Heart left ventricle (tissue), 16 donors: Measurements from ENCODE around the gene TCF7. TPM values are rescaled to one million over a fixed set of nuclear protein-coding genes. Genes with fewer than 3 reads are reported as not detected.

Source experiments
- ATAC-seq, 4 donors: fragments of 200-7000 bp; cut with Tn5 transposase; one replicate each; pipeline ENCODE4 v1.9.1; 2020 to 2022; ENCODE audit warnings: moderate library complexity in 4 of 4, mild to moderate bottlenecking in 3 of 4, moderate number of reproducible peaks in 1 of 4
- DNase-seq, 5 donors: peaks; one replicate each; pipeline ENCODE4 v3.0.0-alpha.2; 2020
- H3K27ac ChIP-seq, 12 donors: fragments of 200-600 bp; sonication (generic) in 4 of 12; one replicate each; pipeline versions ENCODE4 v1.5.0 to v1.8.0; 2016 to 2022; ENCODE audit warnings: mild to moderate bottlenecking in 2 of 12
- H3K27me3 ChIP-seq, 9 donors: fragments of 200-600 bp; sonication (generic) in 2 of 9; one replicate each; pipeline versions ENCODE4 v1.5.1 to v1.8.0; 2016 to 2022; ENCODE audit warnings: mild to moderate bottlenecking in 3 of 9
- H3K36me3 ChIP-seq, 9 donors: fragments of 200-600 bp; sonication (generic) in 2 of 9; one replicate each; pipeline versions ENCODE4 v1.5.0 to v1.8.0; 2018 to 2022; ENCODE audit warnings: mild to moderate bottlenecking in 2 of 9
- H3K4me1 ChIP-seq, 12 donors: fragments of 200-600 bp; sonication (generic) in 4 of 12; one replicate each; pipeline versions ENCODE4 v1.5.0 to v1.8.0; 2016 to 2022; ENCODE audit warnings: mild to moderate bottlenecking in 3 of 12
- H3K4me3 ChIP-seq, 12 donors: fragments of 200-600 bp; sonication (generic) in 4 of 12; one replicate each; pipeline versions ENCODE4 v1.5.0 to v1.8.0; 2017 to 2022; ENCODE audit warnings: mild to moderate bottlenecking in 9 of 12, moderate library complexity in 4 of 12
- H3K9me3 ChIP-seq, 12 donors: fragments of 200-600 bp; sonication (generic) in 4 of 12; one replicate each; pipeline versions ENCODE4 v1.5.0 to v1.8.0; 2016 to 2022; ENCODE audit warnings: mild to moderate bottlenecking in 1 of 12
- POLR2A ChIP-seq, 2 donors: fragments of 450-650 bp; IDR thresholded peaks; one replicate each; pipeline ENCODE4 v1.6.1; 2017; ENCODE audit warnings: antibody characterized with exemption in 2 of 2, mild to moderate bottlenecking in 2 of 2, moderate library complexity in 2 of 2
- WGBS, 4 donors: extraction: QIAGEN DNeasy Blood & Tissue Kit in 2 of 4; methylation state at CpG; one replicate each; pipeline versions ENCODE4 v1.1.5 to v1.1.7; 2013 to 2018; 5-methylcytosine and 5-hydroxymethylcytosine counted together
- intact Hi-C, 10 donors: fragments of 100-400 bp; cut with DNase I; formaldehyde crosslinking; loops; one replicate each; pipeline versions ENCODE4 v1.11.1 to v1.14.2; 2022
- polyA plus RNA-seq, 2 donors: library from polyadenylated mRNA; stranded (reverse); fragments of 200-250 nt; gene quantifications; one replicate each; pipeline ENCODE4 v1.2.3, GENCODE V29; 2013
- total RNA-seq, 9 donors: library from RNA; depleted of rRNA in 2 of 9; stranded (reverse); fragments of >200 nt in 2 of 9; fragmentation: NEBNext Ultra II Directional in 3 of 9; extraction: Animal tissue kit (Norgen Biotek cat#: 25700) in 3 of 9; gene quantifications; one replicate each; pipeline versions ENCODE4 v1.1.0 to v1.2.4, GENCODE V29; 2016 to 2023
- TF ChIP-seq, protein P1 (sequence below), 12 donors: fragments of 200-600 bp; sonication (generic) in 4 of 12; IDR thresholded peaks; one replicate each; pipeline versions ENCODE4 v1.5.0 to v1.8.0; 2018 to 2022; ENCODE audit warnings: antibody characterized with exemption in 12 of 12, mild to moderate bottlenecking in 5 of 12
- donor health status: ischemic (EF 13 %, LVEDD 7.1; RV severe dilation, severe dysfunction).
- donor health status: healthy with polysubstance abuse.
- donor health status: DM: no; HTN: yes; CAD: no.
- donor health status: DM: no; HTN: no; CAD: no.
- donor health status: ischemic (EF 25% LVEDD 6.9; RV normal size, moderate dysfunction).
- donor health status: ischemic (EF 25% LVEDD 5.7; RV mildly dilated, moderate dysfunction).
- donor health status: healthy.
- donor health status: DM: yes; HTN: yes; CAD: no.
- donor health status: ischemic (EF 35%, LVEDD 5.7; RV mildly dilated, moderate dysfunction).
- donor health status: nonischemic (EF 11% LVEDD 7.7; RV severe dilation, severe dysfunction).
- donor health status: DM: yes; HTN: yes; CAD: no.
- donor health status: PGD.
- donor health status: ischemic (EF 29% LVEDD 5.4; RV normal size, mild dysfunction).
- donor health status: nonischemic (EF 23%, LVEDD 6.1; RV moderate dilation, normal function).

Gene TCF7
- total and polyA plus RNA-seq, 11 donors, result 0.79 to 5.2 (median 1.9) TPM

GRCh38 chr5:134131578-134132350 is 17.3 kb downstream of the TCF7 start:
- Histone ChIP-seq H3K4me3 (no peak overlapping the region), H3K9me3 (no peaks in the 10 kb centered on the region), H3K27ac (peak overlapping the region in 1 of 12 donors; percentile 69), H3K27me3 (no peaks in the 10 kb centered on the region), H3K36me3 (peaks cover 0 to 55% (median 25%) of the 10 kb centered on the region in 9 donors), H3K4me1 (peaks cover 0 to 82% (median 18%) of the 10 kb centered on the region in 12 donors)
- no peak for TF ChIP-seq POLR2A (IDR thresholded peaks at IDR 0.05)
- TF ChIP-seq, protein P1, sequence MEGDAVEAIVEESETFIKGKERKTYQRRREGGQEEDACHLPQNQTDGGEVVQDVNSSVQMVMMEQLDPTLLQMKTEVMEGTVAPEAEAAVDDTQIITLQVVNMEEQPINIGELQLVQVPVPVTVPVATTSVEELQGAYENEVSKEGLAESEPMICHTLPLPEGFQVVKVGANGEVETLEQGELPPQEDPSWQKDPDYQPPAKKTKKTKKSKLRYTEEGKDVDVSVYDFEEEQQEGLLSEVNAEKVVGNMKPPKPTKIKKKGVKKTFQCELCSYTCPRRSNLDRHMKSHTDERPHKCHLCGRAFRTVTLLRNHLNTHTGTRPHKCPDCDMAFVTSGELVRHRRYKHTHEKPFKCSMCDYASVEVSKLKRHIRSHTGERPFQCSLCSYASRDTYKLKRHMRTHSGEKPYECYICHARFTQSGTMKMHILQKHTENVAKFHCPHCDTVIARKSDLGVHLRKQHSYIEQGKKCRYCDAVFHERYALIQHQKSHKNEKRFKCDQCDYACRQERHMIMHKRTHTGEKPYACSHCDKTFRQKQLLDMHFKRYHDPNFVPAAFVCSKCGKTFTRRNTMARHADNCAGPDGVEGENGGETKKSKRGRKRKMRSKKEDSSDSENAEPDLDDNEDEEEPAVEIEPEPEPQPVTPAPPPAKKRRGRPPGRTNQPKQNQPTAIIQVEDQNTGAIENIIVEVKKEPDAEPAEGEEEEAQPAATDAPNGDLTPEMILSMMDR (IDR thresholded peaks at IDR 0.05), result no peak
- WGBS, 4 donors, result 91 to 97% (median 95%) methylated on average over 5 to 7 of the region's 7 CpGs
- intact Hi-C loops, result no loop called here
- ATAC-seq, result no peak
- peak in 1 of 5 donors; percentile 20 for DNase-seq

DNA sequence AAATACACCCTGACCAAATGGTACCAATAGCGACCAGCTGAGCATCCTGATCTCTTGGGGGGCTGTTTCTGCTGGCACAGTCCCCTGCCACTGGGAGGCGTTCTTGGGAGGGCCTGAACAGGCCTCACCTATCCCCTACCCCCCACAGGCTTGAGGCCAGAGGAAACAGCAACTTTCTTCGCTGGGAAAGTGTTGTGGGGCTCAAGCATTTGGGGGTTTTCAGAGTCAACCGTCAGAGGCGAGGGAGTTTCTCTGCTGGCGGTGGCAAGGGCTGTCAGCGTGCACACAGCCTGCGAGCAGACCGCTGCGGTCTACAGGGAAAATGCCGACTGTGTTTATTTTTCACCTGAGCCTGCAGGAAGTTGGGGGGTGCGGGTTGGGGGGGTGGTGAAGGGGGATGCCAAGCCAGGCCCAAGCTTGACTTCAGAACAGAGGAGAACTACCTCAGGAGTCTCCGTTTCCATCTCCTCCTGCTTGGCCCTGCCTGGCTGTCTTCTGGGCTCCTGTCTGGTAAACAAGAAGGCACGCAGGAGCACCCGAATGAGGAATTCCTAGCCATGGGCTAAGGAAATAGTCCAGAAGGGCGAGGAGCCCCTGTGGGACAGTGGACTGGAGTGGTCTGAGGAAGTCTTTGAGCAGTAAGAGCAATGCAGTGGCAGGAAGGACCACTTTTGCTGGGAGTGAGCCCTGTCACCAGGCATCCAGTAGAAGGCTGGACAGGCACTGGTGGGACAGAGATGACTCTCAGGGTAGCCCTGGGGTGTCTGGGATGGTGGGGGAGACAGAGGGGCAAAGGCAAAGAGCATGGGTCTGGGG is 18.1 kb downstream of the TCF7 start:
- Histone ChIP-seq H3K36me3 (peaks cover 0 to 57% (median 25%) of the 10 kb centered on the region in 9 donors), H3K4me3 (no peak overlapping the region), H3K4me1 (peaks cover 0 to 82% (median 9%) of the 10 kb centered on the region in 12 donors), H3K27me3 (no peaks in the 10 kb centered on the region), H3K27ac (peak overlapping the region in 1 of 12 donors; percentile 69), H3K9me3 (no peaks in the 10 kb centered on the region)
- ATAC-seq (no peak), DNase-seq (peak in 1 of 5 donors; percentile 7)
- no peak for TF ChIP-seq POLR2A (IDR thresholded peaks at IDR 0.05)
- TF ChIP-seq, protein P1 (IDR thresholded peaks at IDR 0.05), result no peak
- intact Hi-C loops, result no loop called here
- 81 to 93% (median 83%) methylated on average over 10 to 16 of the region's 16 CpGs for WGBS, 4 donors

- intact Hi-C loops, result no loop called here
- peaks cover 0 to 83% (median 8%) of the 10 kb centered on the region in 12 donors for H3K4me1 ChIP-seq
- H3K4me3 ChIP-seq, result no peak overlapping the region
- ATAC-seq, result no peak
- WGBS, 4 donors, result 93 to 98% (median 94%) methylated on average over 8 to 9 of the region's 9 CpGs
- no peaks in the 10 kb centered on the region for H3K27me3 ChIP-seq
- peak overlapping the region in 1 of 12 donors; percentile 60 for H3K27ac ChIP-seq
- peak in 1 of 5 donors; percentile 19 for DNase-seq
- H3K36me3 ChIP-seq, result peaks cover 0 to 57% (median 25%) of the 10 kb centered on the region in 9 donors
- no peaks in the 10 kb centered on the region for H3K9me3 ChIP-seq
- TF ChIP-seq POLR2A (IDR thresholded peaks at IDR 0.05), result no peak
- TF ChIP-seq, protein P1 (IDR thresholded peaks at IDR 0.05), result no peak
Measured at GRCh38 chr5:134133188-134133994, 18.9 kb downstream of the TCF7 start.
